Motor neuron (in vitro differentiated cells): ENCODE results near the gene CLIP4. TPM values are rescaled to one million over a fixed set of nuclear protein-coding genes. Genes with fewer than 3 reads are reported as not detected.

Source experiments
- ATAC-seq, 8 experiments: fragments of 200-7000 bp; cut with Tn5 transposase; replicated peaks in 6 of 8; 2 replicates each; pipeline ENCODE4 v1.8.0; 2021; ENCODE audit warnings: mild to moderate bottlenecking in 8 of 8, moderate library complexity in 8 of 8
- H3K27ac ChIP-seq, 2 donors: fragments of 250-450 bp; sonication (Bioruptor Pico); 2 replicates each; pipeline ENCODE4 v1.9.0; 2021; ENCODE audit warnings: antibody characterized with exemption in 2 of 2, mild to moderate bottlenecking in 2 of 2, moderate library complexity in 1 of 2
- H3K4me1 ChIP-seq, 2 donors: fragments of 250-450 bp; sonication (Bioruptor Pico); replicated peaks in 1 of 2; 2 replicates each; pipeline ENCODE4 v1.6.1; 2021; ENCODE audit warnings: antibody characterized with exemption in 2 of 2, mild to moderate bottlenecking in 2 of 2, moderate library complexity in 1 of 2
- H3K4me3 ChIP-seq, 5 donors: fragments of 250-450 bp; sonication (Bioruptor Pico); 2 replicates each; pipeline ENCODE4 v1.9.0; 2021; ENCODE audit warnings: antibody characterized with exemption in 5 of 5, mild to moderate bottlenecking in 5 of 5, moderate library complexity in 4 of 5
- WGBS, 10 experiments: fragments of 450-650 bp; shearing (Covaris generic); methylation state at CpG; one replicate each; pipeline ENCODE4 v1.0.0; 2022; 5-methylcytosine and 5-hydroxymethylcytosine counted together
- in situ Hi-C, 9 experiments: fragments of 400-800 bp; cut with MboI; loops; one replicate each; pipeline ENCODE4 v1.15.0; 2021; ENCODE audit warnings: low sequenced_read_pairs in 9 of 9, low pct_unique_long_range_greater_than_20kb in 2 of 9; ENCODE audit not compliant: unreplicated experiment in 9 of 9
- total RNA-seq, 8 experiments: library from RNA; unstranded; fragments of 300-600 nt; gene quantifications; 2 replicates each; pipeline versions ENCODE4 v1.2.3 to v1.2.4, GENCODE V29; 2022

CLIP4 gene
- total RNA-seq, 8 experiments from 2014 or later = 5.4 to 63.1 (median 19.1) TPM

DNA sequence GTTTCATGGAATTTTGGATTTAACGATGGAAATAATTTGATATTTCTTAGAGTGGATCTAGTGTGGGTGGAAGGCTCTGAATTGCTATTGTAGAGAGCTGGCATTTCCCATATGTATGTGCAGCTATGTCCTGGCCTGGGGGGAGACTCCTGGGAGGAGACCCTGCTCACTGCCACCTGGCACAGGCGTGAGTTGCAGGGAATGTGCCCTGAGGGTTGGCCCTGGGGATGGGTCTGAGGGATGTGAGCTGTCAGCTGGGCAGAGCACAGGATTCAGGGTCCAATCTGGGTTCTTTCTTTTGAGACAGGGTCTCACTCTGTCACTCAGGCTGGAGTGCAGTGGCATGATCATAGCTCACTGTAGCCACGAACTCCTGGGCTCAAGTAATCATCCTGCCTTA lies 120.2 kb downstream of the CLIP4 start:
- 0 to 100% (median 64%) methylated on average over 1 to 2 of the region's 3 CpGs; no CpG with 5 or more reads in 1 of the 10 experiments for WGBS, 10 experiments
- H3K4me3 ChIP-seq = no peak overlapping the region
- ATAC-seq = peak in 1 of 8 experiments; percentile 20
- H3K4me1 ChIP-seq = peaks cover 0 to 3% of the 10 kb centered on the region in 2 donors
- H3K27ac ChIP-seq = no peak overlapping the region
- in situ Hi-C loops = no loop called here

DNA sequence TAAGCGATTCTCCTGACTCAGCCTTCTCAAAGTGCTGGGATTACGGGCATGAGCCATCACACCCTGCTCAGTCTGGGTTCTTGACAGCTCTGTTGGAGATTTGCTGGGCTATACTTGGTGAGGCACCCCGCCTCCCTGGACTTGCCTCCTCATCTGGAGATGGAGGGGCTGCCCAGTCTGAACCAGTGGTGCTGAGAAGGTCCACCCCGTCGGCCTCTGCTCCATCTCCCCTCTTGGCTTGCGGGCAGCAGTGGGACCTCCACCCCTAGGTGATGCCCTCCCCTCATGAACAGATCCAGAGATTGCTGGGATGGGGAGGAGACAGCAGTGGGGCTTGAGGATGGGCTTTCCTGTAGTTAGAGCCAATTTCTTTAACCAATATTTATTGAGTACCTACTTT lies 120.9 kb downstream of the CLIP4 start:
- no peak overlapping the region for H3K4me3 ChIP-seq
- WGBS, 10 experiments = 75 to 100% (median 92%) methylated on average over 1 to 4 of the region's 6 CpGs; no CpG with 5 or more reads in 5 of the 10 experiments
- H3K4me1 ChIP-seq = peaks cover 0 to 8% of the 10 kb centered on the region in 2 donors
- H3K27ac ChIP-seq = no peak overlapping the region
- no peak for ATAC-seq
- in situ Hi-C loops = no loop called here

DNA sequence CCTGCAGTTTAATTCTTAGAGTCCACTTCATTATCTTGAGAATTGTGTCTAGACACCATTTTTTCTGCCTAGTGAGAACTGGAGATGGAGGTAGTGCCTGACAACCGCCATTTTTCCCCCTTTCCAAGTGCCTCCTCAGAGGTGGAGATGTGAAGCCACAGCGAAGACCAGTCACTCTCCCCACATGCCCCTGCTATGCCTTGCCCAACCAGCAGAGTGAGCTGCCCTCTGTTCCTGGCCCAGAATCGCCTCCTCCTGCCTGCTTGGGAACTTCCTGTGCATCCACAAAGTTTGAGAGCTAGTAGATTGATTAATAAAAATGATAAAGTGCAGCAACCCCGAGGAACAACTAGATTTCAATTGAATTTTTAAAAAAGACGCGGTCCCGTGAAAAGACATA lies 123.3 kb downstream of the CLIP4 start:
- no peak overlapping the region for H3K27ac ChIP-seq
- WGBS, 10 experiments = 33 to 100% (median 79%) methylated on average over 1 to 7 of the region's 7 CpGs
- H3K4me3 ChIP-seq = no peak overlapping the region
- ATAC-seq = peak in 4 of 8 experiments; percentile 11 to 83 (median 54)
- in situ Hi-C loops = no loop called here
- peaks cover 0 to 8% of the 10 kb centered on the region in 2 donors for H3K4me1 ChIP-seq

Other genes starting within 250 kb of the CLIP4 start
- 10 to 100 TPM; 13.5 to 33.3 (median 18.2) TPM for gene TRMT61B, start 245.1 kb upstream of the CLIP4 start, total RNA-seq
- 10 to 100 TPM; 21.9 to 87.5 (median 40.8) TPM for gene WDR43, start 220.7 kb upstream of the CLIP4 start, total RNA-seq
- 1 to 10 TPM in 2 of 8 experiments, under 1 TPM in 6; 0.05 to 7.6 (median 0.63) TPM for gene TOGARAM2, start 134.1 kb upstream of the CLIP4 start, total RNA-seq
- under 1 TPM; 0.04 to 0.91 (median 0.18) TPM for gene PCARE, start 40.9 kb upstream of the CLIP4 start, total RNA-seq